DND-41 (cell line): ENCODE measurements around the gene DLGAP4.

ENCODE experiments used
- CTCF ChIP-seq: IDR thresholded peaks from 2 replicates; pipeline ENCODE4 v1.5.1; 2012; ENCODE audit warnings: borderline replicate concordance, low read length, moderate library complexity, mild to moderate bottlenecking; ENCODE audit not compliant: poor library complexity, severe bottlenecking; ENCODE audit errors: extremely low read depth
- EZH2 ChIP-seq: IDR thresholded peaks from 3 replicates; pipeline ENCODE4 v1.6.1; 2012; ENCODE audit warnings: borderline replicate concordance, low read depth, mild to moderate bottlenecking, moderate library complexity, low read length, inconsistent platforms; ENCODE audit not compliant: severe bottlenecking

DNA sequence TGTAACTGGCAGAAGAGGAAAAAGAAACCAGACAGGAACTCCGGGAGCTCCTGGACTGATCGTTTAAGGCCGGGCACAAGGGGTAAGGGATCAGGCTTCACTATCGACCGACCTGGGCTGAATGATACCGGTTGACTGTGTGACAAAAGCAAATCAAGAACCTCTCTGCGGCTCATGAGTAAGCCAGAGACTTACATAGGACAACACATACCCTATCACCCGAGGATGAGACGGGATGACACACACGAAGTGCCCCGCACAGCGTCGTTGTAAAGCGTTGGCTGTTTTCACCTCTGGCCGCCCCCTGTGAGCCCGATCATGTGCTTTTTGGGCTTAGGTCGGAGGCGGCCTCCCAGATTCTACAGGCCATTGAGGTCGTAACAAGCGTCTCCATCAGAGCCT, 266.6 kb downstream of the DLGAP4 start:
- TF ChIP-seq CTCF (no peak), EZH2 (no peak)
